ENCODE results near the gene PTH1R.
"Not testable (repeated sequence)": the region's sequence is repeated elsewhere in the genome, so short reads cannot be mapped to it uniquely, and the experiment has no call there.

The PTH1R gene

DNA sequence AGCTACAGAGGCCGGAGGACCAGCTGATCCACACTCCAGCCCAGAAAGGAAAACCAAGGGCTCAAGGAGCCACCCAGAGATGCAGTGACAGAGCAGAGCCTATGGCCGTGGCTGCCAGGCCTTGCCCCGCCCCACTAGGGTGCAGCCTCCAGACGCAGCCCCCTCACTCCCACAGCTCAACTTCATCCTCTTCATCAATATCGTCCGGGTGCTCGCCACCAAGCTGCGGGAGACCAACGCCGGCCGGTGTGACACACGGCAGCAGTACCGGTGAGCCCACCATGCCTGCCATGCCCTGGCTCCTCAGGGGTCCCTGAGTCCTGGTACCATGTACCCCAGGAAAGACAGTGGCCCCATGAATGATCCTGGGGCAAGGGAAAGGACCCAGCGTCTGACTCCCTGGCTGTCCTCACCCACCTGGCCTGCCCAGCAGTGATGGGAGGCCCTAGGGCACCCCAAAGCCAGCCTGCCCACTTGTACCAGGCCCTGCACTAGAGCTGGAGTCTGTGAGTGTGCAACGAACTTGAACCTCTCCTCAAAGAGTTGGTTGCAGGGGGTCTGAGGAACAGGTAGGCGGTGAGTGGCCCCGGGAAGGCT, 24.2 kb downstream of the PTH1R start:
- no peak for DNase-seq

DNA sequence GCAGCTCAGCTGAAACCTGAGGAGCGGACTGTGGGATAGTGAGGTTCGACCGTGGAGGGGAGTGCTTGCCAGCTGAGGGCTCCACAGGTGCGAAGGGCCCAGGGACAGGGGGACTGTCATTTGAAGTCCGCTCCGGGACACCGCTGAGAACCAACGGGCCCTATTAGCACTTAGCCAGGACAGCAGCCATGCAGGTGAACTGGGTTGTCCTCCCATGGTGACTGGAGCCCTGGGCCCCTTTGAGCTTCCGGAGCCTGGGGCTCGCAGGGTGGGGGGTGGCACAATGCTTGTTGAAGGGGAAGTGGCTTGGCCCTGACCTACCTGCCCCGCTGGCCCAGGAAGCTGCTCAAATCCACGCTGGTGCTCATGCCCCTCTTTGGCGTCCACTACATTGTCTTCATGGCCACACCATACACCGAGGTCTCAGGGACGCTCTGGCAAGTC, 24.7 kb downstream of the PTH1R start:
- no peak for DNase-seq

DNA sequence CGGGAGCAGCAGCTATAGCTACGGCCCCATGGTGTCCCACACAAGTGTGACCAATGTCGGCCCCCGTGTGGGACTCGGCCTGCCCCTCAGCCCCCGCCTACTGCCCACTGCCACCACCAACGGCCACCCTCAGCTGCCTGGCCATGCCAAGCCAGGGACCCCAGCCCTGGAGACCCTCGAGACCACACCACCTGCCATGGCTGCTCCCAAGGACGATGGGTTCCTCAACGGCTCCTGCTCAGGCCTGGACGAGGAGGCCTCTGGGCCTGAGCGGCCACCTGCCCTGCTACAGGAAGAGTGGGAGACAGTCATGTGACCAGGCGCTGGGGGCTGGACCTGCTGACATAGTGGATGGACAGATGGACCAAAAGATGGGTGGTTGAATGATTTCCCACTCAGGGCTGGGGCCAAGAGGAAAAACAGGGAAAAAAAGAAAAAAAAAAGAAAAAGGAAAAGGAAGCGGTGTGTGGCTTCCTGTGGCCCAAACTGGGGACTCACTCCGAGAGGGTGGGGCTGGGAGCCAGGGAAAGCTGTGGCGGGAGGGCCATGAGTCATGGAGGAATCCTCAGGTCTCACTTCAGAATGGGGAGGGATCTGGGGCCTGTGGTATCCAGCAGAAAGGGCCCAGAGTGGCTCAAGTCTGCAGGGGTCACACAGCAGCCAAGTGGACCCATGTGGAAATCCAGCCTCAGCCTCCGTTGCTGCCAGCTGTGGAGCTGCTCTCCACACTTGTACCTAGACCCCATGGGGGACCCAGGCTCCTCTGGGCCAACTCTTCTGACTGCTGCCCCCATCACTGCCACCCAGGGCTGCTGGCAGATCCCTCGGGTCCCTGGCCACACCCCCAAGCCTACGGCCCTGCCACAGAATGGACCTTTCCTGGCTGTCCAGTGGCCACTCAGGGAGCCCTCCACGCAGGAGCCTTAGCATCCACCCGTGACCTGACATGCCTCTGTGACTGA, 26.1 kb downstream of the PTH1R start:
- DNase-seq = peak; percentile 67

DNA sequence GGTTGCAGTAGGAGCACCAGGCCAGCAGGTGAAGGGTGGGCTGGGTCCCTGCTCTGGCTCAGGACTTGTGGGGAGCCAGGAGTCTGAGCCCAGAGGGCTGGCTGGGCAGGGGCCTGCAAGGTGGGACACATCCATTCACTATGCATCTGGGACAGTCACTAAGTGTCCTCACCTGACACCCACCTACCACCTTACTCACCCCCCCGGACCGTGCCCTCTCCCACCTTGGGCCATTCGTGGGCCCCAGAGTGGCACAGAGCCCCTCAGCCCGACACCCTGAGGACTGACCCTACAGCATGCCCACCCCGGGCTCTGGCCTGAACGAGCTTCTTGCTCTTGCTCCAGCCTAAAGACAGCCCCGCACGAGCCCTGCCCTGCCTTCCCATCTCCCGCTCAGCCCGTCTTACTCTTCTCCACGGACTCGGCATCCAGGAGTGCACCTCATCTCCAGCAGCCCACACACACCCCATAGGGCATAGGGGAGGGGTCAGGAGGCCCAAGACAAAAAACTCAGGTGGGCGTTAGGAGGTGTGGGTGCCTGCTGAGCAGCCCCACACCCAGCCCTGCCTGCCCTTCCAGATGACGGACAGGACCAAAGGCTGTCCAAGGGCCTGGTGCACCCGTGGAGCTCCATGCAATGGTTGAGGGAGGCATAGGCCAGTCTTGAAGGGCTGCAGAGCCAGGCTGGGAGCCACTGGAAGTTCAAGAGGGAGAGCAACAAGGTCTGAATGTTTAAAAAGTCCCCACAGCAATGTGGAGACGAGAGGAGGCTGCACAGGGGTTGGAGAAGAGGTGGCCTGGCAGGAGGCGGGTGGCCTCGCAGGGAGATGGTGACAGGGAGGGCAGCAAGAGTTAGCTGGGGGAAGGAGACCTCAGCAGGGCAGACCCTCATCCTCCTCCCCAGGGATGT, 27.0 kb downstream of the PTH1R start:
- no peak for DNase-seq

DNA sequence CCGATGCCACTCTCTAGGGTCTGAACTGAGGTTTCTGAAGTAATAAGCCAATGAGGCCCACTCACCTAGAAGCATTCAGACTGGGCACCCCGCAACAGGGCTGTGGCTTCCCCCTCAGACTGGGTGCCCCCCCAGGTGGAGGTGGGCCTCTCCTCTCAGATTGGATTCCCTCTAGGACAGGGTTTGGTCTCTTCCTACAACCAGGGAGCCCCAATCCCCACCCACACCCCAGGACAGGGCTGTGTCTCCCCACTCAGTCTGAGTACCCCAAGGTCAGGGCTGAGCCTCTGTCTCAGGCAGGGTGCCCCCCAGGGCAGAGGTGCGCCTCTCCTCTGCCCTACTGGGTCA, 27.7 kb downstream of the PTH1R start:
- DNase-seq = no peak

DNA sequence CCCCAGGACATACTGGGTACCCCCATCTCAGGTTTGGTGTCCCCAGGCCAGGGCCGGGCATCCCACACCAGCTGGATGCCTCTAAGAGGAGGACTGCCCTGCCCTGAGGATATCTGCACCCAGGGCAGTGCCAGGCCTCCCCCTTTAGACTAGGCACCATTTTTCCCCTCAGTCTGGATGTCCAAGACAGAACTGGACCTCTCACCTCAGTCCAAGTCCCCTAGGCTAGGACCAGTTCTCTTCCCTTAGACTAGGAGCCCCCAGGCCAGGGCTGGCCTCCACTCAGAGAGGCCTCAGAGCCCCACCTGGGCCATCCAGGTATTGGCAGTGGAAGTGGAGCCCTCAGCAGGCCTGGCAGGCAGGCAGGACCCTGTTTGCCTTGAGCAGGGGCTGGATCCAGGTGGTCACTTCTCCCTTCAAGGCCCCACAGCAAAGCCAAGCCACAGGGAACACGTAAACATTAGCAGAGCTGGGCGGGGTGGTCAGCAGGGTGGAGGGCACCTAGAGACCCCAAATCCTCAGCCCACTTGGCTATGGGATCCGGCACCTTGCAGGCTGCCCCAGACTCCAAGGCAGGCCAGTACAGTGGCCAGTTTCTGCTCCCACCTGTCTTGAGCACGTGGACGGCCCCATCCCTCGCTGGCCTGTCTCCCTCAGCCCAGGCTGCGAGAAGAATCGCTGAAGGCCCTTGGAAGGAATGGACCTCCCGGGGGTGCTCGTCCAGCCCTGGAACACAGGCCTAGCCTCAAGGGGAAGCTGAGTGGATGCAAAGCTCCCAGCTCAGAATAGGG, 28.3 kb downstream of the PTH1R start:
- DNase-seq = no peak

DNA sequence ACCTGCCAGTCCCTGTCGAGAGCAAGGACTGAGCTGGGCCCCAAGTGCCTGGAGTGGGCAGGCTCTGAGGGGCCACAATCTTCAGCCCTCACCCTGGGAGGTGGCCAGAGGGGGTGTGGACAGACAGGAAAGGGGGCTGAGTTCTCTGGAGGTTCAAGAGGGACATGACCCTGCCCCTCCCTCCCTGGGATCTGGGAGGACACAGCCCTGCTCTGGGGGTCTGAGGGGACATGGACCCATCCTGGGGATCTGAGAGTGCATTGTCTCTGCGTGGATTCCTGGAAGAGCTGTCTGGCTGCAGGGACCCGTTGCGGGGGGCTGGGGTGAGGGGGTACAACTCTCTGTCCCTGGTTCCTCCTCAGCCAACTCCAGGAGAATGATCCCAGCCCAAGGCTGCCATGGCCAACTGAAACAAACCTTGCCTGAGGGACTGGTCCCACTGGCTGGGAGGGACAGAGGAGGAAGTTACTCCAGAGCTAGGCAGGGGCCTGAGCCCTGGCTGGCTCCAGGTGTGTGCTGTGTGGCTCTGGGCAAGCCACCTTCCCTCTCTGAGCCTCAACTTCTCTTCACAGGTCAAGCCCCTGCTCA, 29.0 kb downstream of the PTH1R start:
- no peak for DNase-seq

DNA sequence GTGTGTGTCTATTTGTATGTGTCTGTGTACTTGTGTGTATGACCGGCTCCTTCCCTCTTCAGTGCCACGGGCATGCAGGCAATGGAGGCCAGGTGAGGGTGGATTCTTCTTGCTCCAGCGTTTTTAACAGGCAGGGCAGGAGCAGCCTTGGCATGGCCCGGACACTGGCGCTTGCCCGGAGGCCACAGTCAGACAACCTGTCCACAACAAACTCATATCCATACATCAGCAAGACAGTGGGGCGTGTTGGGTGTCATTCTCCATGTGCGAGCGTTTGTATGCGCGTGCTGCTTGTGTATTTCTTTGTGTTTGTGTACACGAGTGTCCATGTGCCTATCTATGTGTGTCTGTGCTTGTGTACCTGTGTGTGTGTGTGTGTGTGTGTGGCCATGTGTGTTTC, 29.8 kb downstream of the PTH1R start:
- no peak for DNase-seq

DNA sequence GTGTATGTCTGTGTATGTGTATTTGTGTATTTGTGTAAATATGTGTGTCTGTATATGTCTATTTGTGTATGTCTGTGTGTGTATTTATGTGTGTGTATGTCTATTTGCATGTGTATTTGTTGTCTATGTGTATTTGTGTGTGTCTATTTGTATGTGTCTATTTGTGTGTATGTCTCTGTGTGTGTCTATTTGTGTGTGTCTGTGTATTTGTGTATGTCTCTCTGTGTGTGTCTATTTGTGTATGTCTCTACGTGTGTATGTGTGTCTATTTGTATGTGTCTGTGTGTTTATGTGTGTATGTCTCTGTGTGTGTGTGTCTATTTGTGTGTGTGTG, 30.4 kb downstream of the PTH1R start:
- DNase-seq = no peak

DNA sequence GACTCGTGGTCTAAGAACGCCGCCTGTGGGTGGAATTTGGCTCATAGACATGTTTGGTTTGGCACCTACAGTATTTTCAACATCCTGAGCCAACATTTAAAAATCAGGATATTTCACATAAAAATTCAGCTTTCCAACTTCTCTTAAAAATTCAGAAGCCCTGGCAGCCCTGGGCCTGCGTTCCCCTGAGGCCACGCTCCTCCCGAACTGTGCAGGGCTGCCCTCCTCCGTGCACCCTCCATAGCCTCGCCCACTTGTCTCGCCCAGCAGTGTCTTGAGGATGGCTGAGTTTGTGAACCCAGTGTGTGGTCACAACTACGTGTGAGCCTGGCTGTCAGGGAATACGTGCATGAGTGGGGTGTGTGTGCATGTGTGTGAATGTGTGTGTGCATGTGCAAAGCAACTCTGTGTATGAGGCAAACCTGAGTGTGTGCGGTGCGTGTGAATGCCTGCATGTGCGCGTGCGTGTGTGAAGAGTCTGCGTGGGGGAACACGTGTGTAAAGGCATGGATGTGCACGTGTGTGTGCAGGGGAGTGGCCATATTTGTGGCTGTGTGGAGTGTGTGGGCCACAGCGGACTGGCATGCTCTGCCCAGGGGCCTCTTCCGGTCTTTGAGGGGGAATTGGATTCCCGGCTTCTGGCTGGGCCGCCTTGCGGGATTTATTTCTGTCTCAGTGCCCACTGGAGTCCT, 30.9 kb downstream of the PTH1R start:
- DNase-seq = peak; percentile 55

DNA sequence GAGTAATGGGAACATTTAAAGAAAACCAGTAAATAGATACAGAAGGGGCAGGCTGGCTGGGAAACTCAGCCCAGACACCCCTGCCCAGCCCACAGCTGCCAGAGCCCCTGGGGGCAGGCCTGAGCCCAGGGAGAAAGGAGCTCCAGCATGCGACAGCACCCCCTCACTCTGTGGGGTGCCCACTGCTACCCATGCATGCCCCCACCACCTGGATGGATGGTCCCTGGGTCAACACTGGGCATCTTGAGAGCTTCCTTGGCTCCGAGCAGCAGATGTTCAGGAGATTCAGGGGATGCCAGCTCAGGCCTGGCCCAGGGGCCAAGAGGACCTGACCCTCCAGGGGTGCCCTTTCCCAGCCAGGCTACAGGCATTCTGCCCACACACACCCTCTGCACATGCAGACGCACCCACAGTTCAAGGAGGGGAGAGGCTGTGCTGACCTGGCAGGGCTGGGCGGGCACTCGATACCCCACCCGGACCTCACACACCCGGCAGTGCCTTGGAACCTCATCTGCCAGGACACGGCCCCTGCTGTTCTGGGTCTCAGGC, 31.5 kb downstream of the PTH1R start:
- no peak for DNase-seq

DNA sequence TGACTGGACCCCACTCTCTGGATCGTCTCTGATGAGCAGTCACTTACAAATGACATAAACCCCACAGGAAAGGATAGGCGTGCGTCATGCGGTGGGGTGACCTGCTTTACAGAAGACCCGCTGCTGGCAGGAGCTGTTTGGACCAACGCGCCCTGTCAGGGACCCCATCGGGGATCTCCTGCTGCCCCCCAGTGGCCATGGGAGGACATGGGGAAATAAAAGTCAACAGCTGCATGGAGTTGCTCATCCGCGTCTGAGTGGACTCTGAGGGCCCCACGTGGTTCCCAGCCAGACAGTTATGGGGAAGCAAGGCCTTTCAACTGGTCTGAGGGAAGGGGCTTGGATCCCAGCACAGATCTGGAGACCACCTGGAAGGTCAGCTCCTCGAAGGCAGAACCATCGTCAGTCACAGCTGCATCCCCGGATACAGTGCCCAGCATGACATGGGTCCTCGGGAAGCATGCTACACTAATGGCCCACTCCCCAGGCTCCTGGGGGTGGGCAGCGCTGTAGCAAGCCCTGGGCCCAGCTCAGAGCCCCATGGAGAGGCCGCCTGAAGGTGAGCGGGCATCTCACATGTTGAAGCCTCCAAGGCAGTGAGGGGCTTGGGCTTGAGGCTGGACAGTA, 32.1 kb downstream of the PTH1R start:
- DNase-seq = peak; percentile 87

DNA sequence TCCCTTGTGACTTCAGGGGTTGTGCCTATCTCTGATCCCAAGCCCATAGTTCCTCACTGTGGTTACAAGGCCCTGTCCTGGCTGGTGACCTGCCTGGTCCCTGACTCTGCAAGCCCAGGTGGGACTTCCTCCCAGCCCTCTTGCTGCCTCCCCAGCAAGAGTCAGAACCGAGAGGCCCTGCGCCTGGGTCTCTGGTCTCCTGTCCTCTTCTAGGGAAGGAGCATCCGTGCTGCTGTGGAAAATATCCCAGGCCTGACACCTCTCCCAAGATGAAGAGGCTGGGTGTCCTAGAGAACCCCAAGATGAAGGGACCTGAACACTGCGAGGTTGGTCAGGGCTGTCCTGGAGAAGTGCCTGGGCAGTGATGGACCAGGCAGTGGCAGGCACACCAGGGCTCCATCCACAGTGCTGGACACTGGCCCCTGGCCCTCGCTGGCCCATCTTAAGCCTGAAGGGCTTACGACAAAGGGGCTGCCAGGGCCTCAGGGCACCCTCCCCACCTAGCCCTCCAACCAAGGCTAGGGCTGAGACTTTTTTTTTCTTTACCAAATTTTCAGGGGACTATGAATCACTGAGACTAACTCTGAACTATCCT, 32.7 kb downstream of the PTH1R start:
- DNase-seq = no peak

DNA sequence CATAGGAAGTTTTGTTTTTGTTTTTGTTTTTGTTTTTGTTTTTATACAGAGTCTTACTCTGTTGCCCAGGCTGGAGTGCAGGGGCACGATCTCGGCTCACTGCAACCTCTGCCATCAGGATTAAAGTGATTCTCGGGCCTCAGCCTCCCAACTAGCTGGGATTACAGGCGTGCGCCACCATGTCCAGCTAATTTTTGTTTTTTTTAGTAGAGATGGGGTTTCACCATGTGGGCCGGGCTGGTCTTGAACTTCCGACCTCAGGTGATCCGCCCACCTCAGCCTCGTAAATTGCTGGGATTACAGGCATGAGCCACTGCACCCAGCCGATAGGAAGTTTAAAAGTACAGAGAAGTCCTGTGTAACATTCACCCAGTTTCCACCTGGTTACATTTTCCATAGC, 33.4 kb downstream of the PTH1R start:
- not testable (repeated sequence) for DNase-seq

DNA sequence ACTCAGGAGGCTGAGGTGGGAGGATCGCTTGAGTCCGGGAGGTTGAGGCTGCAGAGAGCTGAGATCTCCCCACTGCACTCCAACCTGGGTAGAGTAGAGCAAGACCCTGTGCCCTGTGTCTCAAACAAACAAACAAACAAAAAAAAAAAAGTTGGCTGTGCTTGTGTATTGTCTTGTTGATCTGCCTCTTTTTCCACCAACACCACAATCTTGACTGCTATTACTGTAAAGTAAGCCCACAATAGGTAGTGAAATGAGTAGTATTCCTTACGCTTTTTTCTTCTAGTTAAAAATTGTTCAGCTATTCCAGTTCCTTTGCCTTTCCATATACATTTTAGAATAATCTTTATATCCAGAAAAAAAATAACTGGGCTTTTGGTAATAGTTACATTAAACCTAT, 35.5 kb downstream of the PTH1R start:
- no peak for DNase-seq

DNA sequence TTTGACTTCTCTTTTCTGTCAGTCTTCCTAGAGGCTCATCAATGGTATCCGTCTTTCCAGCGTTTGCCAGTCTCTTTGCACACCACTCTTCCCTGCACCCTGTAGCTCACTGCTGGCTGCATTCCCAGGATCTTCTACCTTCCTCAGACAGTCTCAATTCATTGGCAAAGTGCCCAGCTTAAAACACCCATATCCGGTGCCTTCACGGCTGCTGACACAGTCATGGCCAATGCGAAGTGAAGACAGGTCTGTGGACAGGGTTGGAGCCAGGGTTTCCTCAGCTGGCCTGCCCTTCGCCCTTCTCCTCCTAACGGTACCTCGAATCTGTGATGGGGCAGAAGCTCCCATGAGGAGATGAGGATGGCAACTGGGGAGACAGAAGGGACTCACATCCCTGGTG, 36.1 kb downstream of the PTH1R start:
- peak; percentile 87 for DNase-seq

DNA sequence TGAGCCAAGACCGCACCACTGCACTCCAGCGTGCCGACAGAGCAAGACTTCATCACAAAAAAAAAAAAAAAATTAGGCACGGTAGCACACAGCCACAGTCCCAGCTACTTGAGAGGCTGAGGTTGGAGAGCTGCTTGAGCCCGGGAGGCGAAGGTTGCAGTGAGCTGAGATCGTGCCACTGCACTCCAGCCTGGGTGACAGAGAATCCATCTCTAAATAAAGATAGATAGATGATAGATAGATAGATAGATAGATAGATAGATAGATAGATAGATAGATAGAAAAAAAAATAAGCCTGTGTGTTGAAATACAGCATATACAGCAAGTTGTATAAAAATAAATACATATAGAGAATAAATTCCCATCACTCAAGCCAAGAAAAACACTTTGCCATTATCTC, 37.3 kb downstream of the PTH1R start:
- DNase-seq = no peak

DNA sequence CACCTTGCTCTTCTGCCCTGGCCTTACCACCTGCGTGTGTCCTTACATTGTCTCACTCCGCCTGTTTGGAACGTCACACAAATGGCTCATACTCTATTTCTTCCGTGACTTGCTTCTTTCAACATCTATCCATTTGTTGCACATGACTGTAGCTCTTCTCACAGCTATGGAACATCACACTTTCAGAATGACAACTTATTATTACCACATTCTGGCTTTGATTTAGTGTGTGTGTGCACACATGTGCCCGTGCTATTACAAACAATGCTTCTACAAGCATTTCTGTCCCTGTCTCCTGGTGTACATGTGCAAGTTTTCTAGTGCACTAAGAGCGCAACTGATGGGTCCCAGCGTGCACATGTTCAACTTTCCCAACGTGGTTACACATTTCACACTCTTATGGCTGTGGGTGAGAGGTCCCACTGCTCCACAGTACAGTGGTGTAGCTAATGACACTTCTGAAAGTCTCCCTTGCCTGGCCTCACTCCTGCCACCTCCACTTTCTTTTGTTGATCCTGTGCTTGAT, 37.8 kb downstream of the PTH1R start:
- DNase-seq = no peak

DNA sequence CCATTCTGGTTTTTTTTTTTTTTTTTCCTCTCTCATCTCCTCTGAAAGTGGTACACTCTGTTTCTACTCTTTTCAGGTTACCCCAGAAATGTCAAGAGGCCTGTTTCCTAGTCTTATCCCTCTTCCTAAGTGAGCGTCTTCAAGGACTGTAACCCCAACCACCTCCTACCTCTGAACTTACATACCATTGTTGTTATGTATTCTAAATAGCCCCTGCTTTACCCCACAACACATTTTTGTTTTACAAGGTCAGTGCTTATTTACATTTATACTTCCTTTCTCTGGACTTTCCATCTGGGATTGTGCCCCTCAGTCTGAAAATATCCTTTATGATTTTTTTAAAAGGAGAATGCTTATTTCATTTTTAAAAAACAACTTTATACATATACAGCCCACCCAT, 38.8 kb downstream of the PTH1R start:
- no peak for DNase-seq

DNA sequence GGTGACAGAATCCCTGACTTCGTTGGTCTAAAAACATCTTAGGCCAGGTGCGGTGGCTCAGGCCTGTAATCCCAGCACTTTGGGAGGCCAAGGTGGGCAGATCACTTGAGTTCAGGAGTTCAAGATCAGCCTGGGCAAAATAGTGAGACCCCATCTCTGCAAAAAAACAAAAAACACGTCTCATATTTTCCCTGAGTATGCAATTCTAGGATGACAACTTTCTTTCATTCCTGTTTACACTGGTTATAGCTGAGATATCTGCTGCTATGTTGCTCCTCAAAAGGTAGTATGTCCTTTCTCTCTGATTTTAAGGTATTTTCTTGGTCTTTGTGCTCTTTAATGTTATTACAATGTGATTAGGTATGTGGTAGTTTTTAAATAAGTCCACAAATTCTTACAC, 39.3 kb downstream of the PTH1R start:
- no peak for DNase-seq
